Caki2 (cell line): Measurements from ENCODE around the gene SMAD3. TPM values are rescaled to one million over a fixed set of nuclear protein-coding genes. Genes with fewer than 3 reads are reported as not detected.

Source experiments
- DNase-seq: peaks from one replicate; pipeline ENCODE4 v3.0.0-alpha.2; 2015; ENCODE audit warnings: low read depth
- in situ Hi-C: cut with HindIII; loops from 2 replicates; pipeline ENCODE4 v1.10.0; 2016; ENCODE audit warnings: low sequenced_read_pairs, low pct_unique_long_range_greater_than_20kb, mixed read lengths
- total RNA-seq: library from RNA; depleted of rRNA; stranded (reverse); fragments of >200 nt; shearing (Covaris generic); gene quantifications from 2 replicates; pipeline ENCODE4 v1.2.3, GENCODE V29; 2014; ENCODE audit warnings: low replicate concordance

The SMAD3 gene
- total RNA-seq, 1 experiment from 2014 or later: 26.4 TPM

DNA sequence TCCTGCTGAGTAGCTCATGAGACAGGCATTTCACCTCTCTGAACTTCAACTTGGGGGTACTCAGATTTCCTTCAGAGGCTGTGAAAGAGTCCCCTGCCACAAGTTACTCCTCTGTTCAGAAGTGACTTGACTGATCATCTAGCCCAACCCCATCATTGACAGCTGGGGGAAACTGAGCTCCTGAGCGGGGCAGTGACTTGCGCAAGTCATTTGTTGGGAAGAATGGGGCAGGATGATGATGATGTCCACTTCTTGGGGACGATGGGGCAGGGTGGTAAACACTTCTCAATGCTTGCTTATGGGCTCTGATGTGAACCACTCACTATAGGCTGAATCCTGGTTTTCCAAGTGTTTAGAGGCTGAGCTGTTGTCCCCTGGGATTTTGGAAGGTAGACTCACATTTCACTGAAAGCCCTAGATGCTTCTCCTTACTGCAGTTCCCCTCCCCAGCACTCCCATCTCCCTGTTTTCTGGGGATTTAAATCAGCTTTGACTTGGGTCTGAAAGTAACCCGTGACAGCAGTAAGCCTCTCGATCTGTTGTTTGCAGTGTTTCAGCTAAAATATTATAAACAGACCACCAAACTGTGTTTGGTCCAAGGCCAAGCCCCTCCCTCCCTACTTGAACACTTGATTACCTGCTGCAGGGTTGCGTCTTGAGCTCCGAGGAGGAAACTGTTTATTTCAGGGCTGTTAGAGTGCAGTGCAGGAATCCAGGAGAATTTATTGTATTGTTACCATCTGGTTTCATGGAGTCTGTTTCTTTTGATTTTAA is 25.1 kb downstream of the SMAD3 start:
- no peak for DNase-seq
- in situ Hi-C loops: no loop called here

DNA sequence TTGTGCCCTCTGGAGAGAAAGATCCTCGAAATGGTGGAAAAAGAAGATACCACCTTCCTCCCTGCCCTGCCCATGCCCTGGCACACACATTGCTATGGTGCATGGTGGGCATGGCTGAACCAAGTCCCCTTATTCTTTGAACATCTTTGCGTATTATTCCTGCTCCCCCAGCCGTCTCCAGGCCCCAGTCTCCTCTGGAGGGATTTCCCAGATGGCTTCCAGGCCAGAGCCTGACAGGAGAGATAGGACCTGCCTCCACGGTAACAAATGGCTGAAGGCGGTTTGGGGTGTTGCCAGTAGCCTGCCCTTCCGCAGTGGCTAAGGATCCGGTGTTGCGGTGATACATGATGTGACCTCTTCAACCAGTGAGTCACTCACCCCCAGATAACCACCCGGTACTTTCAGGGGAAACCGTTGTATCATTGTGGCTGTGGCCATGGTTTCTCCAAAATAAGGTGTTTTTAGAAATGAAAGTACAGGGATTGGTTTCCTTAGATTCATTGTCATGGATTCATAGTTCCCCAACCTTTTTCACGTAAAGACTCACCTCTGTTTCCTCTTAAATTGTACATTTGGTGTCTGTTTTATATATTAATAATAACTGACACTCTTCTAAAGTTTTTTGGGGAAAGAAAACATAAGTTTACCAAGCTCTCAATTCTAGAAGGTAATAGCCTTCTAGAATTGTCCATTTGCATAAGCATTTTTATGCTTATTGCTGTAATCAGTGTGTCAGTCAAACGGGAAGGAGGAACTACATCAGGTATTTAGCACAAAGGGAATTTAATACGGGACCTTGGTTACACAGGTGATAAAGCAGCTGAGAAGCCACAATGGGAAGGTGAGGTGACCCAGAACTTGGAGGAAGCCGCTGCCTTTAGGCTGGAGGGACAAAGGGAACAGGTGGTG is 25.9 kb downstream of the SMAD3 start:
- peak; percentile 95 for DNase-seq
- in situ Hi-C loops: no loop called here

DNA sequence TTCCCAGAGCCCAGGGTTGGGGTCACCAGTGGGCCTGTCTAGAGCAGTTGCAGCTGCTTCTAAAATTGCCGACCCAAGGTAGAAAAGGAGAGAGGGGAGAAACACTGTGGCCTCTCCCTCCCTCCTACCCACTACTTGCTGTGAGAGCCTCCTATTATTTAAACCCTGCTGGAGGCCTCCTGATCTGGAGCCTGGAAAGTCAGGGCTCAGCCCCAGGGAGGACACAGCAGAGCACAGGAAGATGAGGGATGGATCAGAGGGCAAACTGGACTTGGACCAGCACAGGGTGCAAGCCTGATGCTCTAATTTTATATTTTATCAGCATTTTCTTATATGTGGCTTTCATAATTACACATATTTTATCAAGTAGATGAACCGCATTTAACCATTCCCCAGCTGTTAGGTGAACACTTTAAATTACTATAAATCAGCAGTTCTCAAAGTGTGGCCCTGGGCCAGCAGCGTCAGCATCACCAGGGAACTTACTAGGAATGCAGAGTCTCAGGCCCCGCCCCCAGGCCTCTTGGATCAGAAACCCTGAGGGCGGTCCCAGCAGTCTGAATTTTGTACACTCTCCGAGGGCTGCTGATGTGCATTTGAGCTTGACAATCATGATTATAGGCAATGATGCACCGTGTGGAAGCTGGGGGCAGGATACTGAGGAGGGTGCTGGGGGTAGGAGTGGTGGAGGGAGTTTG is 26.7 kb downstream of the SMAD3 start:
- in situ Hi-C loops: no loop called here
- DNase-seq: no peak

DNA sequence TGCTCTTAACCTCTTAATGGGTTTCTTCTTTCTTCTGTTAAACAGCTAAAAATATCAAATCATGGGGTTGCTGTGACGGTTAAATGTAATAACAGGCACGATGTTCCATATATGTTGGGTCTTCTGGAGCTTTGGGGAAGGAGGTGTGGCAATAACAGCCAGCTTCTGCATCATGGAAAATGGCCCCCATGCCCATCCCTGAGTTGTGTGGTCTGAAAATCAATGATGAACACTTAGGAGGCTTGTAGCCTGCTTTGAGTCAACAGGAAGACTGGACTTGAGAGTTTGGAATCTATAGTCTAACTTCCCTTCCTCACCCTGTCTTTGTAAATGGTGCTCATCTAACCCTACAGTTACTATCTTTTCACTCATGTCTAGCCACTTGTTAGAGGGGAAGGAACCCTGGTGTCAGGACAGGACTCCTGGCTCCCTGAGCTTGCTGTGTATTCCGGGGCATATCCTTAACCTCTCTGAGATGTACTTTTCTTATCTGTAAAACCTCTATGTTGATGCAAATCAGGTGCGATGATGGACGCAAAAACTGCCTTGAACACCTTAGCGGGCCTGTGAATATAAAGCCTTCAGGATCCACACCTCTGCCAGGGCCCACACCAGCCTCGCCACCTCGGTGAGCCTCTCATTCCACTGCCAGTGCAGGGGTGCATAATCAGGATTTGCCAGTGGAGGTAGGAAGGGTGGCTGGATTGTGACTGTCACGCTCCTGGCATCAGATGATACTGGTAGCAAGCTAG is 27.5 kb downstream of the SMAD3 start:
- in situ Hi-C loops: no loop called here
- DNase-seq: no peak

DNA sequence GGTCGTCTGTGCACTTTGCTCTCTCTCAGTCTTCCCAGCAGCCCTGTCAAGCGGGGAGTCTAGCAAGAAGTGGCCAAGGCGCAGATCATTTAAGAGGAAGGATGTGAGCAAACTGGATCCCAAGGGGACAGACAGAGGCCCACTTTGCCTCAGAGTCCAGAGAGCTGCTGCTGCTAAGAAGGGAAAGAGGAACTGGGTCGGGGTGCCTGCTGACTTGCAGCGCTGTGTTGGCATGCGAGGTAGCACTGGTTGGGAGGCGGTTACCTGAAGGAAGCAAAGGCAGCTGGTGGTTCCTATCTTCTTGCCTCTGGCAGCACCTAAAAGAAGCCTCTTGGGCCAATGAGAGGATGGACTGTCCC is 28.1 kb downstream of the SMAD3 start:
- DNase-seq: no peak
- in situ Hi-C loops: no loop called here

DNA sequence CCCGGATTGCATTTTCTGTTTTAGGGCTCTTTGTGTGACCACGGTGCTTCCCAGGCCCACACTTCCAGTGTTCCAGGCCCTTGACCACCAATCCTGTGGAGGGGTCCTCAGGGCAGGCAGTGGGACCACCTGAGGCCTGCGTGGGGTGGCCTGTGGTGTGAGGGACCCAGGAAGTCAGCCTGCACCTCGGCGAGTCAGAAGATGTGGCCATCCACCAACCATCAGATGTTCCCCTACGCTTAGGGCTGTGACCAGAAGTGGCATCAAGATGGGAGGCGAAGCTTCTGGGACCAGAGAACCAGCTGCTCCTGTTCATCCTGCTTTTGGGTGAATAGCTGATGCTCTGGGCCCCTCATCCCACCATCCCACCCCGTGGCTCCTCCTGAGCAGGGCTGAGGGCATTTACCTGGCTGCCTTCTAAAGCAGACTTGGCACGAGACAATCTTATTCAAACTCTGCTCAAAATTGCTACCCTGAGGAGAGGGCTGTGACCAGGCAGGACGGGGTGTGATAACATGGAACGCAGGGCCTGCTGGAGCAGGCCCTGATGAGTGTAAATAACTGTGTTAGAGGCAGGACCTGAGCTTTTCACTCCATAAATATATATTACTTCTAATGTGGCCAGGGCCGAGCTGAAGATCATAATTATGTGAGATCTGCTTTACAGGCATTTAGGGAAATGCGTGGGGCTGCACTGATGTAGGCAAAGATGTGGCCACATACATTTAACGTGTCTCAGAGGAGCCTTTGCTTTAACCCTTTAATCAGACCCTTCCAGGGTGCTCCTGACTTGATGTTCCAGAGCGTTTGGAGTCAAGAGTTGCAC is 28.8 kb downstream of the SMAD3 start:
- in situ Hi-C loops: no loop called here
- no peak for DNase-seq

DNA sequence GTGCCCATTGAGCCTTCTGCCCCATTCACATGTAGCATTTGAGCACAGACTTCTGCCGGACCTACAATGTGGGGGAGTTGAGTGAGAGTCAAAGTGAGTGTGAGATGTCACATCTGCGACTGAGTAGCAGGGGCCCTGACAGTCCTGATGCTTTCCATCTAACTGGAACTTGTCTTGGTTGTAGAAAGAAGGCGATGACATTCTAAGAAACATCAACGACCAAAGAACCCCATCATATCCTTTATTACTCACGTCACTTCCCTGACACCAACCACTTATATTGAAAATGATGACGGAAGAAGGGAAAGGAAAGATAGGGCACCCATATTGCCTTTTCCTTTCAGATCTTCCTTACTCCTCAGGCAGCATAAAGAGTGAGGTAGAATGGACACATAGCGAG is 30.5 kb downstream of the SMAD3 start:
- no peak for DNase-seq
- in situ Hi-C loops: no loop called here

DNA sequence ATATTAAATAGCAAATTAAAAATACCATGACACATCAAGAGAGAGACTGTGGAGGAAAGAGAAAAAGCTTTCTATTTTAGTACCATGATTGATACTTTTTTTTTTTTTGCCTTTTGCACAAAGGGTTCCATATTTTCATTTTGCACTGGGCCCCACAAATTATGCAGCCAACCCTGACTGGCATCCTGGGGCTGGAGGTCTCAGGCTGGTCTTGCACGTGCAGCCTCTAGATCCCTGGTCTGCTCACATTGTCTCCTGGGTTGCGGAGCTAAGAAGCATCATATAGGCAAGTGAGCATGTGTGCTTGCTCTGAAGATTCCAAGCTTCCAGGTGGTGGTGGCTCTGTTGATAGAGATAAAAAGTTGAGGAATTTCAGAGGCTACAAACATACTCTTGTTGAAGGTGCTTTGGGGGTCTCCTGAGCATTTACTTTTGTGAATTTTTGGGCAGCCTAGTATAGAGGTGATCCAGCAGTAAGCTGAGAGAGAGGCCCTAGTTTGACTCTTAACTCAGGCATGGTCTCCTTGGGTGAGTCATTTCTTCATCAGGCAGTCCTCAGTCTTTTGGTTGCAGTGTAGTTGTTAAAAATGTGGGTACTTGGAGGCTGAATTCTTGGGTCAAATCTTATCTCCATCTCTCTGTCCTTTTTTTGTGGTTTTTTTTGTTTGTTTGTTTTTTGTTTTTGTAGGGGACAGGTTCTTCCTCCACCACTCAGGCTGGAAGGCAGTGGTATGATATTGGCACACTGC is 31.3 kb downstream of the SMAD3 start:
- in situ Hi-C loops: no loop called here
- no peak for DNase-seq

DNA sequence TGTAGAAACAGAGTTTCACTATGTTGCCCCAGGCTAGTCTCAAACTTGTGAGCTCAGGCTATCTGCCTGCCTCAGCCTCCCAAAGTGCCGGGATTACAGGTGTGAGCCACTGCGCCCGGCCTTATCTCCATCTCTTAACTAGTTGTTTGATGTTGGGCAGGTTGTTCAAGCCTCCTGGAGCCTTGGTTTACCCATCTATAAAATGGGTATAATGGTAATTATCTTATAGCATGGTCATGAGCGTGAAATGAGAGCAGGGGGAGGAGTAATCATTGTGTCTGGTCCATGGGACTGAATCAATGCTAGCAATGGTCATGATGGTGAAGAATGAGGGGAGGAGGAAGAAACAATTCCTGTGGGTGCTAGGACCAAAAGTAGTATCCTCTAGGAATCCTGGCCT is 32.0 kb downstream of the SMAD3 start:
- DNase-seq: no peak
- in situ Hi-C loops: no loop called here

DNA sequence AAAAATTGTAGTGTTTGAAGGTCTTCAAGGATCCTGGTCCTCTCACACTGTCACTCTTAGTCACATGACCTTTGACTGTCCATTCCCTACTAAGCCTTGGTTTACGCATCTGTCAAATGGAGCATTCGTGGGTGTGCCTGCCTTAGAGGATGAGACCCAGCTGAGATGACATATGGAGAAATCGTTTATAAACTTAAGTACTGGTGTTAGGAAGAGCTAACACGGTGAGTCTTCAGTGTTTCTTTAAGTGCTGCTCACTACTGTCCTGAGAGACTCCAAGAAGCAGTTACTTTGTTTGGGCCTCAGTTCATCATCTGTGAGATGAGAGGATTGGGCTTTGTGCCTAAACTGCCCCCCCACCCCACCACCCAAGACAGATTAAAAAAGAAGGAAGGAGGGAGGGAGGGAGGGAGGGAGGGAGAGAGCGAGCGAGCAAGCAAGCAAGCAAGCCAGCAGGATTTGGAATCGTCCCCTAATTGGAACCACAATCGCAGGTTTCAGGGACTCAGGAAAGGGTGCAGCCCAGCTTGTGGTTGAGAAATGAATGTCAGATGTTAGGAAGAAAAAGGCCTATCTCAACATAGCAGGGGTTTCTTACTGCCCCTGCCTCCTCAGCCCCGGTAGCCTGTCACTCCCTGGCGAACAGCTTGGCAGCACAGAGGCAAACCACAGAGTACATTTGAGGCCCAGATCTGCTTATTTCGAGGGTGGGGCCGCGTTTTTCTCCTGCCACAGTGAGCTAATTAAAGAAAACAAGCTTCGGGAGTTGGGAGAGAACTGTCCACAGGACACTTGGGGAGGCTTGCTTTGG is 32.7 kb downstream of the SMAD3 start:
- in situ Hi-C loops: no loop called here

DNA sequence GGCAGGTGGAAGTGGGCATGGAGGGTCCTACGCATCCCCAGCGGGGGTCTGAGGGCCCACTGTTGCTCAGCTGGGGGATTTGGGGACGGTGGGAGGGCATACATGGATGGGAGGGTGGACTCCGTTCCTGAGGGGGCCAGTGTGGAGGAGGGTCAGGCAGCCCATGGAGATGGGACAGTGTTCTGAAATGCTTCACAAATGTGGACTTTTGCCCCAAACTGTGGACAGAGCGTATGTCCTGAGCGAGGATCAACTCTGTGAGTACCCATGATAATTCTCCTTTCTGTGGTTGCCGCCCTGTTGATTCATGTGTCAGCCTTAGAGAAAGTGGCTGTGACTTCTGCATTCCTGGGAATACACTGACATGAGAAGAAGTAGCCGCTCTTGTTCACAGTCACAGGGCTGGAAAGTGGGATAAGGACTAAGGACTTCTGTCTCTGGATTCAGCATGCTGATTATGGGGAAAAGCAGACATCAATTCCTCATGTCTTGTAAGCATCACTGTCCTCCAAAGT is 33.4 kb downstream of the SMAD3 start:
- peak; percentile 46 for DNase-seq
- in situ Hi-C loops: no loop called here

More for the DNA sequence above, 32.7 kb downstream of the SMAD3 start:
- DNase-seq: peak; percentile 61

DNA sequence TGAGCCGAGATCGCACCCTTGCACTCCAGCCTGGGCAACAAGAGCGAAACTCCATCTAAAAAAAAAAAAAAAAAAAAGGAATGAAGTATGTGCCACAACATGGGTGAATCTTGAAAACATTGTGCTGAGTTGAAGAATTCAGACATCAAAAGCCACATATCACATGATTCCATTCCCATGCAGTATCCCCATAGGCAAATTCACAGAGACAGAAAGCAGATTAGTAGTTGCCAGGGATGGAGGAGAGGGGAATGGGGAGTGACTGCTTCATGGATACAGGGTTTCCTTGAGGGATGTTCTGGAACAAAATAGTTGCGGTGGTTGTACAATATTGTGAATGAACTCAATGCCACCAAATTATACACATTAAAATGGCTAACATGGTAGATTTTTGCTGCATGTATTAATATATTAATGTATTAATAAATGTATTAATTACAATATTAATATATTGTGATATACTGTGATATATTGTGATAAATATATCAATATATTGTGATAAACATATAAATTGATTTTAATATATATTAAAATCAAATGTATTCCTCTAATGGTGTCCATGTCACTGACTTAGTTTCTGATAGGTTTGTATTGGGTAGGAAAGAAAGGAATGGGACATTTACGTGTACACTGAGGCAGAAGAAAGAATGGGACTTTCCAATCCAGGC is 34.9 kb downstream of the SMAD3 start:
- in situ Hi-C loops: no loop called here
- no peak for DNase-seq

DNA sequence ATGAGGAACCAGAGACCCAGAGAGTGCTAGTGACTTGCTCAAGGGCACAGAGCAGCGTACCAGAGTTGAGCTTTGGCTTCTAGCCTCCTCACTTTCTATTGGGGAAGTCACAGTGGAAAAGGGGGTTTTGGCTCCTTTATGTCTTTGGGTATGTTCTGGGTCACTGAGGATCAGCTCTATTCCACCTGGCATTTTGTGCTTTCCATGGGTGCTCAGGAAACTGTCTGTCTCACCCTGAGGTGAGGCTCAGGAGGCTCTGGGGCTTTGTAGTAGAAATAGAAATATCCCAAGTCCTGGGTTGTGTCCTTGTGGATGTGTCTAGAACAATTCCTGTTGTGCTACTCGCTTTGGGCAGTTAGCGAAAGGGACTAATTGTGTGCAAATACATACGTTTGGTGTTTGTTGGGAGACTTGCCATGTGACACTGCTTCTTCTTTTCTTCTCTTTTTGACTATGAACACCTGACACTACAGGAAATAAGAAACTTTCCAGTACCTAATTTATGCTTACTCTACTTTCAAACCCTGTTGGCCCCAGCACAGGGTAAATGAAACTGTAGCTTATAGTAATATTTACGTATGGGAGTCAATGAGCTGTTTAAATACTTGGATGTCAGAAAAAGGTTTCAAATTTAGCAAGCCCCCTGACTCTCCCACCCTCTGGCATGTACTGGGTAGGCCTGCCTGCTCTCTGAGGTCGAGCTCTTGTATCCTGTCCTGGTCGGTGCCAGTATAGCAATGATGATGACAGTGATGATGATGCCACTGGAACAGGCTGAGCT is 35.6 kb downstream of the SMAD3 start:
- in situ Hi-C loops: no loop called here
- no peak for DNase-seq

DNA sequence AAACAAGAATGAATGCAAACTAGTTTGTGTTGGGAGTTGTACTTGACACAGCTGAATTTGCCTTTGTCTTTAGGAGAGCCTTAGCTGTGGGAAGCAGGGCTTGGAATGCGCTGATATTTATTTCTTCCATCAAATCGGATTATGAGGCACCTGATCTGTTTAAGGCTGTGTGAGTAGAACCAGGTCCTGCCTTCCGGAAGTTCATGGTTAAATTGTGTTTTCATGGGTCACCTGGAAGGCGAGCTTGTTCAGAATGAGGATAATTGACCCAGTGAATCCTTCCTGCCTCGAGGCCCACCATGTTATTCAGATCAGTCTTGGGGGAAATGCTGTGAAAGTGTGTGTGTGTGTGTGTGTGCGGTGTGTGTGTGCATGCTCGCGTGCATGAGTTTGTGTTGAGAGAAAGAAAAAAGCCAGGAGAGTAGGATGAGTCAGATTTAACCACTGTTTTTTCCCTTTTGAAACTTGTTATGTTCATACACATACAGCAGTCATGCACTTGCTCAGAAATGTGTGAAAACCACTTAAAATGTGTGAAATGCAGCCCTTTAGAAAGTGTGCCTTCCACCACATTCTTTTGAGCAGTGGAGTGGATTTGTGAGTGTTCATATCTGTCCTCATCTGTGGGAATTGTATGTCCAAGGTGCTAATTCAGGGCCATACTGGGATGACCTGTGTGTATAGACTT is 36.7 kb downstream of the SMAD3 start:
- DNase-seq: peak; percentile 47
- in situ Hi-C loops: no loop called here
